ENCODE data around the gene GYPA.
"Not testable (repeated sequence)": the region's sequence is repeated elsewhere in the genome, so short reads cannot be mapped to it uniquely, and the experiment has no call there.

- not testable (repeated sequence) for TF ChIP-seq CTCF (IDR thresholded peaks at IDR 0.05); EP300 (IDR thresholded peaks at IDR 0.05; ENCODE audit: low read depth); POLR2A (IDR thresholded peaks at IDR 0.05); POLR2AphosphoS5 (IDR thresholded peaks at IDR 0.05)
These were observed 42.7 kb downstream of the GYPA start for GRCh38 chr4:144097776-144098175.

All from transverse colon (tissue), 4 donors.